Dermis blood vessel endothelial cell (primary cell): ENCODE measurements around the gene CTAGE15. TPM values are rescaled to one million over a fixed set of nuclear protein-coding genes. Genes with fewer than 3 reads are reported as not detected.

Experiments used
- total RNA-seq: library from RNA; depleted of rRNA; stranded (reverse); fragments of >200 nt; gene quantifications from 2 replicates; pipeline ENCODE4 v1.2.3, GENCODE V29; 2014

The CTAGE15 gene
- total RNA-seq, 1 donor from 2014 or later, result not detected

Other genes with a start within 250 kb of the CTAGE15 start
- gene FAM131B, start 209.1 kb upstream of the CTAGE15 start, total RNA-seq, result 0.23 and 0.51 TPM in 2 replicates
- gene ZYX, start 190.5 kb upstream of the CTAGE15 start, total RNA-seq, result 26.2 and 57.2 TPM in 2 replicates
- gene EPHA1, start 162.9 kb upstream of the CTAGE15 start, total RNA-seq, result 0.09 TPM in 1 of 2 replicates, not detected in the other
- not detected in 2 replicates for gene TAS2R60, start 128.3 kb upstream of the CTAGE15 start, total RNA-seq
- not detected in 2 replicates for gene TAS2R41, start 93.9 kb upstream of the CTAGE15 start, total RNA-seq
- gene TCAF2, start 49.2 kb downstream of the CTAGE15 start, total RNA-seq, result 4.3 and 14.0 TPM in 2 replicates
- gene CTAGE6, start 185.9 kb downstream of the CTAGE15 start, total RNA-seq, result 0.42 and 0.68 TPM in 2 replicates